SK-N-SH (cell line): ENCODE data around the gene NSD1.

Source experiments
- CHD2 ChIP-seq: fragments of 150-350 bp; IDR thresholded peaks from 2 replicates; pipeline ENCODE4 v1.6.1; 2018; ENCODE audit warnings: low read length; ENCODE audit not compliant: partially characterized antibody
- CTCF ChIP-seq: fragments of 200-600 bp; sonication (generic); IDR thresholded peaks from 2 replicates; pipeline ENCODE4 v1.6.1; 2017; ENCODE audit warnings: antibody characterized with exemption, mild to moderate bottlenecking, moderate library complexity
- FOSL2 ChIP-seq: IDR thresholded peaks from 2 replicates; pipeline ENCODE4 v1.4.0; 2012; ENCODE audit warnings: low read depth, mild to moderate bottlenecking, moderate library complexity, borderline replicate concordance
- FOXJ3 ChIP-seq: sonication (generic); formaldehyde crosslinking; IDR thresholded peaks from 2 replicates; pipeline ENCODE4 v1.5.1; 2020; ENCODE audit warnings: mild to moderate bottlenecking, missing genetic modification reagents
- GABPA ChIP-seq: IDR thresholded peaks from 2 replicates; pipeline ENCODE4 v1.4.0; 2012; ENCODE audit warnings: low read depth, mild to moderate bottlenecking
- MAX ChIP-seq: IDR thresholded peaks from 2 replicates; pipeline ENCODE4 v1.4.0; 2012; ENCODE audit warnings: low read depth
- NRF1 ChIP-seq: IDR thresholded peaks from 2 replicates; pipeline ENCODE4 v1.6.1; 2012; ENCODE audit warnings: low read depth, mild to moderate bottlenecking, low read length
- POLR2AphosphoS5 ChIP-seq: IDR thresholded peaks from 2 replicates; pipeline ENCODE4 v1.6.1; 2012; ENCODE audit warnings: low read depth, low read length
- REST ChIP-seq: IDR thresholded peaks from 2 replicates; pipeline ENCODE4 v1.6.1; 2012; ENCODE audit warnings: mild to moderate bottlenecking, low read depth, low read length, moderate library complexity
- RXRA ChIP-seq: IDR thresholded peaks from 2 replicates; pipeline ENCODE4 v1.4.0; 2012; ENCODE audit warnings: low read depth, mild to moderate bottlenecking, borderline replicate concordance
- SIN3A ChIP-seq: IDR thresholded peaks from 2 replicates; pipeline ENCODE4 v1.6.1; 2012; ENCODE audit warnings: low read depth, mild to moderate bottlenecking, low read length, moderate library complexity, borderline replicate concordance
- TEAD4 ChIP-seq: IDR thresholded peaks from 2 replicates; pipeline ENCODE4 v1.4.0; 2012; ENCODE audit warnings: mild to moderate bottlenecking, borderline replicate concordance; ENCODE audit not compliant: insufficient read depth
- USF1 ChIP-seq: IDR thresholded peaks from 2 replicates; pipeline ENCODE4 v1.4.0; 2012; ENCODE audit warnings: low read depth, borderline replicate concordance

- no peak for TF ChIP-seq CTCF
- TF ChIP-seq POLR2AphosphoS5 = no peak
- TF ChIP-seq USF1 = no peak
- TF ChIP-seq NRF1 = no peak
- TF ChIP-seq RXRA = no peak
- TF ChIP-seq TEAD4 = no peak
- no peak for TF ChIP-seq MAX
- TF ChIP-seq CHD2 = no peak
- TF ChIP-seq SIN3A = no peak
- no peak for TF ChIP-seq REST
- TF ChIP-seq FOSL2 = no peak
- TF ChIP-seq FOXJ3 = no peak
- TF ChIP-seq GABPA = no peak
These were observed 35.0 kb upstream of the NSD1 start for GRCh38 chr5:177098470-177099141.
